ENCODE measurements around the gene FLNB. TPM values are rescaled to one million over a fixed set of nuclear protein-coding genes. Genes with fewer than 3 reads are reported as not detected.

FLNB gene
- total RNA-seq, 1 donor from 2014 or later = 32.0 TPM

DNA sequence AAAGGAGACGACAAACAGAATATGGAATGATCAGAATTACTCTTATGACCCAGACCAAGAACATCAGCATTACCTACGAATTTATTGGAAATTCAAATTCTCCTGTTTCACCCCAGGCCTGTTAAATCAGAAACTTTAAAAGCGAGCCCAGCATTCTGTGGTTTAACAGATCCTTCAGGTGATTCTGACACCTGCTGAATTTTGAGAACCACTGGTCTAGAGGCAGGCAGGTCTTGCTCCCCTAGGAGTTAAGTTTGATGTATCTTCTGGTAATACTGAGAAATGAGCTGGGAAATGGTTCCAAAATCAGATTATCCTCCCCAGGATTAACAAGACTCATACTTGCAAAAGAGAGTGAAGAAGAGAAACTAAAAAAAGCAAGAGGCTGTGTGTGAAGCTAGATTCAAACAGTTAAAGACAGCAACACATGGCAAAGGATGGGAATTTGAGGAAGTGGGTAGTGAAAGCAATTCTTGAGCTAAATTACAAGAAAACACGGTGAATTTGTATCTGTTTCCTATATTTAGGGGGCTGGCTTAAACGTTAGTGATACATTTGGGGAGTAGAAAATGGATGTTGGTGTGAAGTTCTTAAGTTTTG lies 66.0 kb downstream of the FLNB start:
- Histone ChIP-seq H3K4me2 (no peak overlapping the region), H3K9ac (no peak overlapping the region), H2AFZ (replicated peaks) (no peak overlapping the region), H3K79me2 (ENCODE audit: low read depth) (no peaks in the 10 kb centered on the region), H3K27me3 (no peaks in the 10 kb centered on the region), H3K4me3 (no peak overlapping the region), H3K9me3 (ENCODE audit: low read depth) (no peaks in the 10 kb centered on the region), H3K4me1 (no peaks in the 10 kb centered on the region), H4K20me1 (ENCODE audit: low read depth) (peaks cover 4% of the 10 kb centered on the region), H3F3A (ENCODE audit: low read depth) (no peaks in the 10 kb centered on the region), H3K27ac (no peak overlapping the region), H3K36me3 (no peaks in the 10 kb centered on the region)
- peaks cover 5% of the 10 kb centered on the region for H3K36me3 Mint-ChIP-seq
- H3K4me3 Mint-ChIP-seq = no peak overlapping the region
- DNase-seq (ENCODE audit: low spot score) = no peak
- no peaks in the 10 kb centered on the region for H3K9me3 Mint-ChIP-seq
- no peak overlapping the region for H3K27ac Mint-ChIP-seq
- peaks cover 2% of the 10 kb centered on the region for H3K4me1 Mint-ChIP-seq
- H3K27me3 Mint-ChIP-seq (ENCODE audit: insufficient read depth, low read depth) = peaks cover 2% of the 10 kb centered on the region
- TF ChIP-seq, protein P1, sequence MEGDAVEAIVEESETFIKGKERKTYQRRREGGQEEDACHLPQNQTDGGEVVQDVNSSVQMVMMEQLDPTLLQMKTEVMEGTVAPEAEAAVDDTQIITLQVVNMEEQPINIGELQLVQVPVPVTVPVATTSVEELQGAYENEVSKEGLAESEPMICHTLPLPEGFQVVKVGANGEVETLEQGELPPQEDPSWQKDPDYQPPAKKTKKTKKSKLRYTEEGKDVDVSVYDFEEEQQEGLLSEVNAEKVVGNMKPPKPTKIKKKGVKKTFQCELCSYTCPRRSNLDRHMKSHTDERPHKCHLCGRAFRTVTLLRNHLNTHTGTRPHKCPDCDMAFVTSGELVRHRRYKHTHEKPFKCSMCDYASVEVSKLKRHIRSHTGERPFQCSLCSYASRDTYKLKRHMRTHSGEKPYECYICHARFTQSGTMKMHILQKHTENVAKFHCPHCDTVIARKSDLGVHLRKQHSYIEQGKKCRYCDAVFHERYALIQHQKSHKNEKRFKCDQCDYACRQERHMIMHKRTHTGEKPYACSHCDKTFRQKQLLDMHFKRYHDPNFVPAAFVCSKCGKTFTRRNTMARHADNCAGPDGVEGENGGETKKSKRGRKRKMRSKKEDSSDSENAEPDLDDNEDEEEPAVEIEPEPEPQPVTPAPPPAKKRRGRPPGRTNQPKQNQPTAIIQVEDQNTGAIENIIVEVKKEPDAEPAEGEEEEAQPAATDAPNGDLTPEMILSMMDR (IDR thresholded peaks at IDR 0.05) = no peak
- TF ChIP-seq EZH2 (IDR thresholded peaks at IDR 0.05) = no peak
- no peak for TF ChIP-seq EZH2phosphoT487 (IDR thresholded peaks at IDR 0.05)

DNA sequence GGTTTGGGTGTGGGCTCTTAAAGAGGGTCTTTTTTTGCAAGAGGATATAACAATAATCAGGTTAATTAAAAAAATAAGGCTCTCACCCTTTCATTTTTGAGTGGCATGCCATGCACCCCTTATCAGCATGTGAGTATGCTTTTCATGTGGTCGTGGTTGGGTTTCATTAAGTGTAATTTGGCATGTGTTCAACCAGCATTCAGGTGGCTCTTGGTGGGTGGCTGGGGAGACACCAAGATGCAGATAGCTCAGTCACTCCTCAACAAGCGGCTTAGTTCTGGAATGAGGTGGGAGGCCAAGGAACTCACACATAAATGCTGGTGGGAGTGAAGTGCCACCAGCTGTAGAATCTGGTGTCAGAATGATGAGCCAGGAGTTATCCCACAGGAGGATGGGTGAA lies 66.8 kb downstream of the FLNB start:
- TF ChIP-seq, protein P1 (IDR thresholded peaks at IDR 0.05) = no peak
- TF ChIP-seq EZH2phosphoT487 (IDR thresholded peaks at IDR 0.05) (no peak), EZH2 (IDR thresholded peaks at IDR 0.05) (no peak)
- no peak overlapping the region for H3K4me2 ChIP-seq
- peaks cover 9% of the 10 kb centered on the region for H3K36me3 Mint-ChIP-seq
- no peaks in the 10 kb centered on the region for H3K27me3 Mint-ChIP-seq (ENCODE audit: insufficient read depth, low read depth)
- no peak overlapping the region for H3K27ac Mint-ChIP-seq
- no peaks in the 10 kb centered on the region for H3K79me2 ChIP-seq (ENCODE audit: low read depth)
- H3K4me1 ChIP-seq = no peaks in the 10 kb centered on the region
- H3K4me1 Mint-ChIP-seq = no peaks in the 10 kb centered on the region
- H3K9ac ChIP-seq = no peak overlapping the region
- no peaks in the 10 kb centered on the region for H4K20me1 ChIP-seq (ENCODE audit: low read depth)
- no peak overlapping the region for H3K4me3 Mint-ChIP-seq
- no peak overlapping the region for H2AFZ ChIP-seq (replicated peaks)
- H3K36me3 ChIP-seq = no peaks in the 10 kb centered on the region
- DNase-seq (ENCODE audit: low spot score) = no peak
- H3K27me3 ChIP-seq = no peaks in the 10 kb centered on the region
- H3K9me3 Mint-ChIP-seq = no peaks in the 10 kb centered on the region
- H3K4me3 ChIP-seq = no peak overlapping the region
- H3F3A ChIP-seq (ENCODE audit: low read depth) = no peaks in the 10 kb centered on the region
- no peak overlapping the region for H3K27ac ChIP-seq
- H3K9me3 ChIP-seq (ENCODE audit: low read depth) = no peaks in the 10 kb centered on the region

DNA sequence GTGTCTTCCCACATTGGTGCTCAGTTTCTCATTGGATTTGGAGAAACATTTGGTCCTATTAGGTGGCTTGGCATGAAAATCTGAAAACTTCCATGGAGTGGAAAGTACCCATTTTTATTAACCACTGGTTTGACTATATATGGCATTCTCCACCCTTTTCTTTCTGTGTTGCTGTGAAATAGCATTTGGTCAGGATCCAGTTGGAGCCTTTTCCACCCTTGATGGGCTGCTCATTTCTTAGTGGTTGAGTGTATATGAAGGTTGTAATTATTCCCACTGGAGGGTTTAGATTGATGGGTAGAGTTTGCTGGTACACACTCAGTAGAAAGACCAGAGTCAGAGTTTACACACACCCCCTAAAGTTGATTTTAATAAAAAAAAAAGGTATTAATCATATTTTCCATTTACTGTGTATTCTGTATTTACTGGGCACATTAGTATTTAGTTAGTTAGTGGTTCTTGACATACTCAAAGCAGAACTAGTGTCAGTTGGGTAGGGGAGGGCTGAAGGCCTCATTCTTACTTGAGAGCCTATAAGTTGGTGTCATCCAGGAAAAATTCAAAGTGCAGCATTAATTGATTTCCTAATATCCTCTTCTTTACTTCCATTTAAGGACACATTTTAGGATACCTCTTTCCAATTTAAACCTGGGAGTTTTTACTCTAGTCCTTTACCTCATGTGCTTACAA lies 69.5 kb downstream of the FLNB start:
- H3K9me3 Mint-ChIP-seq = no peaks in the 10 kb centered on the region
- Histone ChIP-seq H4K20me1 (ENCODE audit: low read depth) (no peaks in the 10 kb centered on the region), H3K27me3 (no peaks in the 10 kb centered on the region), H2AFZ (replicated peaks) (no peak overlapping the region), H3K27ac (no peak overlapping the region), H3K4me1 (no peaks in the 10 kb centered on the region), H3K79me2 (ENCODE audit: low read depth) (no peaks in the 10 kb centered on the region), H3K4me3 (no peak overlapping the region), H3K4me2 (no peak overlapping the region), H3K9me3 (ENCODE audit: low read depth) (no peaks in the 10 kb centered on the region), H3K36me3 (no peaks in the 10 kb centered on the region), H3K9ac (no peak overlapping the region), H3F3A (ENCODE audit: low read depth) (no peaks in the 10 kb centered on the region)
- H3K27me3 Mint-ChIP-seq (ENCODE audit: insufficient read depth, low read depth) = no peaks in the 10 kb centered on the region
- H3K36me3 Mint-ChIP-seq = peaks cover 16% of the 10 kb centered on the region
- no peak overlapping the region for H3K4me3 Mint-ChIP-seq
- H3K4me1 Mint-ChIP-seq = peaks cover 7% of the 10 kb centered on the region
- TF ChIP-seq EZH2phosphoT487 (IDR thresholded peaks at IDR 0.05) = no peak
- TF ChIP-seq EZH2 (IDR thresholded peaks at IDR 0.05) = no peak
- TF ChIP-seq, protein P1 (IDR thresholded peaks at IDR 0.05) = no peak
- no peak for DNase-seq (ENCODE audit: low spot score)
- no peak overlapping the region for H3K27ac Mint-ChIP-seq
